ENCODE data around the gene NFX1. TPM values are rescaled to one million over a fixed set of nuclear protein-coding genes. Genes with fewer than 3 reads are reported as not detected.

Gene NFX1
- total RNA-seq (10 to 100 TPM; 14.1 to 27.9 TPM), polyA plus RNA-seq (10 to 100 TPM; 13.7 to 15.1 TPM)

GRCh38 chr9:33290247-33291030 lies at the start of gene NFX1:
NFX1 (plus strand) TSS chr9:33290516; CDS start chr9:33290573, 57 bp downstream.
- Histone ChIP-seq H3K27me3 (ENCODE audit: control insufficient read depth in 4 of 4, insufficient read depth in 4 of 4, low read length in 3 of 4) (no peaks in the 10 kb centered on the region), H3K27ac (ENCODE audit: low read depth in 1 of 2, low read length in 2 of 2) (peak within 1 kb of the TSS; percentile 99 to 100), H3K4me3 (ENCODE audit: low read depth in 1 of 3, low read length in 3 of 3) (peak within 1 kb of the TSS; percentile 55 to 92 (median 91)), H3K36me3 (ENCODE audit: control insufficient read depth in 4 of 4, insufficient read depth in 3 of 4, low read depth in 1 of 4, low read length in 3 of 4) (peaks cover 0 to 11% (median 2%) of the 10 kb centered on the region in 4 donors), H3K4me1 (ENCODE audit: control insufficient read depth in 4 of 4, insufficient read depth in 4 of 4, low read length in 3 of 4) (peaks cover 19 to 53% (median 39%) of the 10 kb centered on the region in 4 donors), H3K9ac (ENCODE audit: low read depth in 1 of 2, low read length in 2 of 2) (peak within 1 kb of the TSS; percentile 91 to 97), H3K9me3 (ENCODE audit: control insufficient read depth in 4 of 4, low read length in 3 of 4) (no peaks in the 10 kb centered on the region)
- WGBS = under 1% methylated on average over 63 of the region's 63 CpGs
- DNase-seq (ENCODE audit: low spot score) = peak; percentile 97
- TF ChIP-seq HNF4G (IDR thresholded peaks at IDR 0.05) (no peak), FOXA1 (IDR thresholded peaks at IDR 0.05) (peak; percentile 69), ZBTB33 (IDR thresholded peaks at IDR 0.05) (peak; percentile 95), CTCF (IDR thresholded peaks at IDR 0.05; ENCODE audit: low read depth, low read length, missing input control) (no peak), ATF3 (IDR thresholded peaks at IDR 0.05) (peak; percentile 84), MAX (IDR thresholded peaks at IDR 0.05) (peak; percentile 95), TAF1 (conservative IDR thresholded peaks at IDR 0.05) (peak; percentile 75), SP1 (IDR thresholded peaks at IDR 0.05) (peak; percentile 86), REST (IDR thresholded peaks at IDR 0.05) (peak; percentile 72), RXRA (IDR thresholded peaks at IDR 0.05) (peak; percentile 48 to 64), YY1 (IDR thresholded peaks at IDR 0.05) (peak; percentile 94), FOXA2 (IDR thresholded peaks at IDR 0.05) (peak; percentile 63), GABPA (IDR thresholded peaks at IDR 0.05 in 1 of 2, conservative IDR thresholded peaks at IDR 0.05 in 1 of 2) (peak; percentile 68 to 95), JUND (IDR thresholded peaks at IDR 0.05) (peak in 1 of 2 donors; percentile 57), RAD21 (IDR thresholded peaks at IDR 0.05) (peak in 1 of 2 donors; percentile 22), EGR1 (IDR thresholded peaks at IDR 0.05; ENCODE audit: low read depth in 2 of 2) (peak; percentile 60 to 83), NR2F2 (IDR thresholded peaks at IDR 0.05) (peak; percentile 76), HNF4A (conservative IDR thresholded peaks at IDR 0.05) (peak in 1 of 2 donors; percentile 8)

Data from liver (tissue), 9 donors.